K562 (cell line): ENCODE data around the gene ICAM2. TPM values are rescaled to one million over a fixed set of nuclear protein-coding genes. Genes with fewer than 3 reads are reported as not detected.
A peak's percentile ranks its signal among the peaks of the same experiment; 100 is the strongest.

Experiments used
- ATAC-seq: fragments of 200-7000 bp; cut with Tn5 transposase; 3 replicates; pipeline ENCODE4 v1.9.1; 2020; ENCODE audit warnings: moderate library complexity
- BruUV-seq: library from RNA; stranded (reverse); fragments of 400-500 nt; replicated peaks from 2 replicates; lab custom pipeline; 2021; lab: Mats Ljungman, UMichigan
- CTCF ChIA-PET: fragments of 300-600 bp; formaldehyde crosslinking; extraction: SDS; loops from one replicate; lab custom pipeline; 2021; ENCODE audit warnings: low intra/inter-chr PET ratio; lab: Yijun Ruan, JAX
- POLR2A ChIA-PET: fragments of 300-600, 350-650 bp; sonication (Branson Sonifier 250); formaldehyde crosslinking; extraction: SDS; loops from one replicate; lab custom pipeline; 2021; ENCODE audit warnings: antibody characterized with exemption, inconsistent platforms; lab: Yijun Ruan, JAX
- DNase-seq, 4 experiments: peaks; one replicate each; pipeline versions ENCODE4 v3.0.0 to v3.0.0-alpha.2; 2011 to 2018; ENCODE audit warnings: low spot score in 3 of 4, mixed read lengths in 3 of 4; ENCODE audit errors: extremely low read depth in 1 of 4
- FAIRE-seq: peaks from 2 replicates; lab custom pipeline; 2011; peaks lifted over from hg19 to GRCh38; lab: Jason Lieb, UNC
- H2AFZ ChIP-seq: 2 replicates; pipeline ENCODE4 v1.6.0; 2011; ENCODE audit warnings: low read depth, low read length, control low read depth, inconsistent platforms
- H3K27ac ChIP-seq: fragments of 200-600 bp; 3 replicates; pipeline ENCODE4 v1.8.0; 2011; ENCODE audit warnings: low read depth, mild to moderate bottlenecking, control low read depth, inconsistent platforms, low read length, moderate library complexity, mixed read lengths; ENCODE audit errors: extremely low read depth
- H3K27me3 ChIP-seq, 2 experiments: fragments of 300-600 bp in 1 of 2; 2 replicates in 1 of 2; 3 replicates in 1 of 2; pipeline versions ENCODE4 v1.6.0 to v1.8.0; 2011; ENCODE audit warnings: inconsistent platforms in 2 of 2, low read length in 2 of 2, mild to moderate bottlenecking in 1 of 2, mixed read lengths in 1 of 2, moderate library complexity in 1 of 2; ENCODE audit not compliant: control insufficient read depth in 2 of 2, insufficient read depth in 2 of 2
- H3K36me3 ChIP-seq: fragments of 300-600 bp; 3 replicates; pipeline ENCODE4 v1.8.0; 2011; ENCODE audit warnings: mild to moderate bottlenecking, low read length, inconsistent platforms; ENCODE audit not compliant: control insufficient read depth, insufficient read depth
- H3K4me1 ChIP-seq, 2 experiments: fragments of 200-600 bp in 1 of 2; replicated peaks in 1 of 2; 2 replicates in 1 of 2; 3 replicates in 1 of 2; pipeline versions ENCODE4 v1.5.1 to v1.8.0; 2011; ENCODE audit warnings: inconsistent platforms in 2 of 2, low read length in 2 of 2, mild to moderate bottlenecking in 1 of 2, mixed read lengths in 1 of 2, moderate library complexity in 1 of 2; ENCODE audit not compliant: control insufficient read depth in 2 of 2, insufficient read depth in 2 of 2
- H3K4me2 ChIP-seq: 2 replicates; pipeline ENCODE4 v1.6.1; 2011; ENCODE audit warnings: low read length, control low read depth, inconsistent platforms, mixed read lengths; ENCODE audit not compliant: insufficient read depth
- H3K4me3 ChIP-seq: fragments of 200-600 bp; sonication (generic), shearing (Covaris generic); 2 replicates; pipeline ENCODE4 v1.5.1; 2016; ENCODE audit warnings: control low read depth, inconsistent platforms
- H3K79me2 ChIP-seq: fragments of 200-600 bp; 3 replicates; pipeline ENCODE4 v1.8.0; 2011; ENCODE audit warnings: low read length, inconsistent platforms; ENCODE audit not compliant: control insufficient read depth, insufficient read depth
- H3K9ac ChIP-seq, 2 experiments: 2 replicates each; pipeline versions ENCODE4 v1.6.0 to v1.6.1; 2011; ENCODE audit warnings: low read depth in 2 of 2, low read length in 2 of 2, control low read depth in 1 of 2, inconsistent platforms in 1 of 2, mild to moderate bottlenecking in 1 of 2, mixed read lengths in 1 of 2; ENCODE audit not compliant: insufficient read depth in 1 of 2
- H3K9me1 ChIP-seq: one replicate; pipeline ENCODE4 v1.6.0; 2011; ENCODE audit warnings: inconsistent platforms, mild to moderate bottlenecking, low read length, moderate library complexity; ENCODE audit not compliant: control insufficient read depth, insufficient read depth
- H3K9me3 ChIP-seq: replicated peaks from 2 replicates; pipeline ENCODE4 v1.5.1; 2011; ENCODE audit warnings: low read depth, low read length, inconsistent platforms; ENCODE audit not compliant: control insufficient read depth, insufficient read depth
- H4K20me1 ChIP-seq: replicated peaks from 2 replicates; pipeline ENCODE4 v1.6.1; 2011; ENCODE audit warnings: low read length, inconsistent platforms, mixed read lengths; ENCODE audit not compliant: control insufficient read depth, insufficient read depth
- CEBPG ChIP-seq, 3 experiments: fragments of 200-800 bp in 1 of 3; sonication (Bioruptor generic) in 1 of 3; sonication (generic) in 1 of 3; formaldehyde crosslinking in 1 of 3; IDR thresholded peaks in 2 of 3; conservative IDR thresholded peaks in 1 of 3; 2 replicates each; pipeline versions ENCODE4 v1.6.1 to v1.8.0; 2016 to 2022; ENCODE audit warnings: missing compliant biosample characterization in 2 of 3, missing genetic modification characterization in 2 of 3, mild to moderate bottlenecking in 1 of 3, missing genetic modification reagents in 1 of 3
- EHMT2 ChIP-seq: fragments of 450-650 bp; IDR thresholded peaks from 2 replicates; pipeline ENCODE4 v1.6.1; 2018; ENCODE audit warnings: antibody characterized with exemption
- EWSR1 ChIP-seq: fragments of 450-650 bp; IDR thresholded peaks from 2 replicates; pipeline ENCODE4 v1.6.1; 2018; ENCODE audit warnings: borderline replicate concordance, mild to moderate bottlenecking, low read depth, moderate library complexity; ENCODE audit not compliant: partially characterized antibody
- FIP1L1 ChIP-seq: fragments of 200-400 bp; formaldehyde crosslinking; IDR thresholded peaks from 2 replicates; pipeline ENCODE4 v1.6.1; 2018; ENCODE audit warnings: mild to moderate bottlenecking, low read depth, low read length; ENCODE audit not compliant: poor library complexity, severe bottlenecking
- FOXK2 ChIP-seq, 2 experiments: fragments of 450-650 bp; IDR thresholded peaks in 1 of 2; conservative IDR thresholded peaks in 1 of 2; 2 replicates each; pipeline ENCODE4 v1.6.1; 2016; ENCODE audit warnings: low read depth in 2 of 2, mild to moderate bottlenecking in 1 of 2
- ILF3 ChIP-seq: fragments of 450-650 bp; IDR thresholded peaks from 2 replicates; pipeline ENCODE4 v1.6.1; 2018; ENCODE audit warnings: antibody characterized with exemption, mild to moderate bottlenecking, moderate library complexity, borderline replicate concordance
- ILK ChIP-seq: fragments of 450-650 bp; IDR thresholded peaks from 2 replicates; pipeline ENCODE4 v1.6.1; 2016; ENCODE audit warnings: missing genetic modification characterization, low read depth, mild to moderate bottlenecking, missing compliant biosample characterization, moderate library complexity, borderline replicate concordance
- IRF1 ChIP-seq: sonication (generic); formaldehyde crosslinking; IDR thresholded peaks from 2 replicates; pipeline ENCODE4 v1.8.0; 2022; ENCODE audit warnings: missing genetic modification reagents, mild to moderate bottlenecking, borderline replicate concordance
- LCOR ChIP-seq: sonication (generic); formaldehyde crosslinking; IDR thresholded peaks from 2 replicates; pipeline ENCODE4 v1.8.0; 2022; ENCODE audit warnings: mild to moderate bottlenecking, missing genetic modification reagents
- MEF2D ChIP-seq: conservative IDR thresholded peaks from 2 replicates; pipeline ENCODE4 v1.6.1; 2016; ENCODE audit warnings: low read depth, missing genetic modification characterization, missing compliant biosample characterization
- MEIS2 ChIP-seq: fragments of 450-650 bp; IDR thresholded peaks from 2 replicates; pipeline ENCODE4 v1.6.1; 2014; ENCODE audit warnings: mild to moderate bottlenecking; ENCODE audit not compliant: partially characterized antibody
- MTF1 ChIP-seq: fragments of 250-450 bp; sonication (Bioruptor Pico); IDR thresholded peaks from 2 replicates; pipeline ENCODE4 v1.9.0; 2021; ENCODE audit warnings: moderate library complexity, mild to moderate bottlenecking, inconsistent platforms, borderline replicate concordance
- NFE2 ChIP-seq: IDR thresholded peaks from 2 replicates; pipeline ENCODE4 v1.6.1; 2014; ENCODE audit warnings: antibody characterized with exemption, low read depth
- NR4A1 ChIP-seq, 2 experiments: fragments of 250-450 bp in 1 of 2; fragments of 450-650 bp in 1 of 2; sonication (Bioruptor Pico) in 1 of 2; IDR thresholded peaks; 2 replicates each; pipeline versions ENCODE4 v1.4.0 to v1.6.1; 2016 to 2020; ENCODE audit warnings: mild to moderate bottlenecking in 2 of 2, missing compliant biosample characterization in 1 of 2, missing genetic modification characterization in 1 of 2, moderate library complexity in 1 of 2
- TAF1 ChIP-seq: IDR thresholded peaks from 2 replicates; pipeline ENCODE4 v1.6.1; 2011; ENCODE audit warnings: mild to moderate bottlenecking, low read length, moderate library complexity; ENCODE audit not compliant: insufficient read depth, control insufficient read depth, severe bottlenecking; ENCODE audit errors: extremely low read depth
- ZBTB49 ChIP-seq: sonication (generic); formaldehyde crosslinking; IDR thresholded peaks from 2 replicates; pipeline ENCODE4 v1.8.0; 2022; ENCODE audit warnings: missing genetic modification reagents, mild to moderate bottlenecking, borderline replicate concordance
- ZNF184 ChIP-seq: sonication (generic); formaldehyde crosslinking; IDR thresholded peaks from 2 replicates; pipeline ENCODE4 v1.5.0; 2020; ENCODE audit warnings: missing genetic modification reagents
- ZNF75A ChIP-seq: fragments of 450-650 bp; formaldehyde crosslinking; IDR thresholded peaks from 2 replicates; pipeline ENCODE4 v1.4.0; 2020; ENCODE audit warnings: mild to moderate bottlenecking
- ZNF780A ChIP-seq: fragments of 250-450 bp; sonication (Bioruptor Pico); IDR thresholded peaks from 2 replicates; pipeline ENCODE4 v1.5.0; 2021; ENCODE audit warnings: mild to moderate bottlenecking
- WGBS: fragments of 100-300 bp; shearing (Covaris generic); methylation state at CpG from one replicate; pipeline ENCODE4 v1.1.6; 2016; ENCODE audit warnings: low coverage, mixed read lengths; ENCODE audit not compliant: insufficient coverage; ENCODE audit errors: missing lambda C conversion rate; 5-methylcytosine and 5-hydroxymethylcytosine counted together
- in situ Hi-C: fragments of 300-500 bp; cut with MboI; formaldehyde crosslinking; loops from 4 replicates; pipeline ENCODE4 v1.15.0; 2018; ENCODE audit warnings: inconsistent platforms, mixed read lengths
- intact Hi-C: fragments of 100-400 bp; cut with micrococcal nuclease; formaldehyde crosslinking; loops from 2 replicates; pipeline ENCODE4 v1.14.2; 2022
- polyA plus RNA-seq, 8 experiments: library from polyadenylated mRNA; depleted of rRNA in 4 of 8; stranded (reverse) in 5 of 8; unstranded in 3 of 8; fragments of >200 nt; fragmentation: Nextera tagmentation in 2 of 8; fragmentation: Illumina TruSeq in 1 of 8; extraction: Ambion mirVana in 2 of 8; extraction: Trizol in 1 of 8; gene quantifications; 2 replicates each; pipeline versions ENCODE4 v1.2.1 to v1.2.3, GENCODE V29; 2011 to 2014; ENCODE audit warnings: inconsistent platforms in 1 of 8, missing spikeins in 1 of 8
- total RNA-seq, 7 experiments: library from RNA; depleted of rRNA in 6 of 7; stranded (reverse); fragments of >200 nt in 6 of 7; fragmentation: Illumina TruSeq in 2 of 7; extraction: Trizol in 2 of 7; gene quantifications; 2 replicates each; pipeline versions ENCODE4 v1.2.1 to v1.2.3, GENCODE V29; 2011 to 2021; ENCODE audit warnings: low replicate concordance in 1 of 7

The ICAM2 gene
- total and polyA plus RNA-seq, 9 of the 15 experiments (the other 6 are each of a cell fraction or from before 2014, with no cell fraction given): 37.9 to 89.4 (median 60.6) TPM

GRCh38 chr17:64005734-64006167, 14.7 kb downstream of the ICAM2 start:
- H3K9ac ChIP-seq: peak overlapping the region; percentile 83 to 93
- no peaks in the 10 kb centered on the region for H3K9me1 ChIP-seq
- no peaks in the 10 kb centered on the region for H3K27me3 ChIP-seq
- in situ Hi-C loops: no loop called here
- CTCF ChIA-PET: no interaction called here
- H3K4me3 ChIP-seq: peak overlapping the region; percentile 44
- H2AFZ ChIP-seq: no peak overlapping the region
- peak overlapping the region; percentile 87 for H3K4me2 ChIP-seq
- no TSS peak for BruUV-seq
- intact Hi-C loops: no loop called here
- H3K36me3 ChIP-seq: peaks cover 31% of the 10 kb centered on the region
- FAIRE-seq (peak; percentile 58), ATAC-seq (peak; percentile 56), DNase-seq (peak; percentile 49 to 64 (median 59))
- POLR2A ChIA-PET: interaction anchor here (0.5 to 3.6 kb wide), 12 partner anchors 9 to 226 kb away, joined by 3 to 24 read pairs (median 4); no protein-coding TSS in a partner anchor
- WGBS: 3% methylated on average over 5 of the region's 6 CpGs
- H4K20me1 ChIP-seq: no peaks in the 10 kb centered on the region
- peak overlapping the region; percentile 81 for H3K27ac ChIP-seq
- H3K9me3 ChIP-seq: no peaks in the 10 kb centered on the region
- H3K4me1 ChIP-seq: peaks cover 19 to 63% of the 10 kb centered on the region in 2 experiments
- peaks cover 22% of the 10 kb centered on the region for H3K79me2 ChIP-seq
- TF ChIP-seq MTF1 (CRISPR knock-in tag) (no peak), TAF1 (no peak), MEIS2 (no peak), MEF2D (tag) (no peak), ZNF184 (CRISPR knock-in tag) (no peak), EWSR1 (no peak), ZBTB49 (no peak), FIP1L1 (no peak), NFE2 (0 out of 2 replicates have a peak, but pooled peaks have one; percentile 36), ZNF75A (CRISPR knock-in tag) (no peak), ILF3 (no peak), ILK (no peak), ZNF780A (CRISPR knock-in tag) (no peak), IRF1 (no peak), NR4A1 (CRISPR knock-in tag; IDR thresholded peaks at IDR 0.05) (no peak), NR4A1 (tag; IDR thresholded peaks at IDR 0.05) (no peak), LCOR (no peak), FOXK2 (conservative IDR thresholded peaks at IDR 0.05 in 1 of 2, IDR thresholded peaks at IDR 0.05 in 1 of 2; ENCODE audit: low read depth in 2 of 2) (0 out of 4 replicates have a peak, but pooled peaks of 1 of the 2 experiments have one; percentile 25), EHMT2 (no peak), CEBPG (CRISPR knock-in tag; IDR thresholded peaks at IDR 0.05) (no peak), CEBPG (tag; conservative IDR thresholded peaks at IDR 0.05 in 1 of 2, IDR thresholded peaks at IDR 0.05 in 1 of 2) (no peak)
